ENCODE measurements around the gene SZT2.

The SZT2 gene

DNA sequence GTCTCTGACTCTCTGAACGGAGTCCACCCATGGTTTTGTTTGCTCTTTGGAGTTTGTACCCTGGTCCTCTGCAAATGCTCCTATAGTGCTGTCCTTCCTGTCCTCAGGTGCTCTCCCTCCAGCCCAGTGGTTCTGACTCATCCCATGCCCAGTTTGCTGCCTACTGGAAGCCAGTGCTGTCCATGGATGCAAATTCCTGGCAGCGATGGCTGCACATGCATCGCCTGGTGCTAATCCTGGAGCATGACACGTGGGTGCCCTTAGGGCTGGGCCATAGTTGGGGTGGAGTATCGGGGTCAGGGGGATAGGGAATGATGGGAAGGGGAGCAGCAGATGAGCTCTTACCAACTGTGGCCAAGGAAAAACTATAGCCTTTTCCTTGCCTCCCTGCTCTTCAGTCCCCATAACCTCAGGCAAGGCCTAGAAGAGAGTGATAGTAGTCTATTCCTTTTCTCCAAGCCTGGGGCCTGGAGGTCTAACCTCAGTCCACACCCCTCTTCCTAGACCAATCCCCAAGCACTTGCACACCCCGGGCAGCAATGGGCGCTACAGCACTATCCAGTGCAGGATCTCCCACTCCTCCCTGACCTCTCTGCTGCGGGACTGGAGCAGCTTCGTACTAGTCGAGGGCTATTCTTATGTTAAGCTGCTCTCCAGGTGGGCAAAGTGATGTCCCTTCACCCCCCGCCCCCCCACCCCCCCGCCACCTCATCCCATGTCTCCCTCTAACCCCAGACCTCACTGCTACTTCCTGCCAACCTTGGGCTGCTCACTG is 32.5 kb downstream of the SZT2 start:
- H2AFZ ChIP-seq (ENCODE audit: low read depth, low read length, severe bottlenecking) = no peak overlapping the region
- no peaks in the 10 kb centered on the region for H3K27me3 ChIP-seq (ENCODE audit: low read length)
- H3K4me2 ChIP-seq (ENCODE audit: low read depth, low read length, poor library complexity, severe bottlenecking) = no peak overlapping the region
- H3K27ac ChIP-seq (ENCODE audit: low read depth, low read length) = no peak overlapping the region
- H3K36me3 ChIP-seq (ENCODE audit: low read length) = no peaks in the 10 kb centered on the region
- no peak overlapping the region for H3K4me3 ChIP-seq (ENCODE audit: insufficient read depth, low read length, poor library complexity, severe bottlenecking)
- no peaks in the 10 kb centered on the region for H3K9me2 ChIP-seq (replicated peaks; ENCODE audit: insufficient read depth, low read length)
- TF ChIP-seq, protein P1, sequence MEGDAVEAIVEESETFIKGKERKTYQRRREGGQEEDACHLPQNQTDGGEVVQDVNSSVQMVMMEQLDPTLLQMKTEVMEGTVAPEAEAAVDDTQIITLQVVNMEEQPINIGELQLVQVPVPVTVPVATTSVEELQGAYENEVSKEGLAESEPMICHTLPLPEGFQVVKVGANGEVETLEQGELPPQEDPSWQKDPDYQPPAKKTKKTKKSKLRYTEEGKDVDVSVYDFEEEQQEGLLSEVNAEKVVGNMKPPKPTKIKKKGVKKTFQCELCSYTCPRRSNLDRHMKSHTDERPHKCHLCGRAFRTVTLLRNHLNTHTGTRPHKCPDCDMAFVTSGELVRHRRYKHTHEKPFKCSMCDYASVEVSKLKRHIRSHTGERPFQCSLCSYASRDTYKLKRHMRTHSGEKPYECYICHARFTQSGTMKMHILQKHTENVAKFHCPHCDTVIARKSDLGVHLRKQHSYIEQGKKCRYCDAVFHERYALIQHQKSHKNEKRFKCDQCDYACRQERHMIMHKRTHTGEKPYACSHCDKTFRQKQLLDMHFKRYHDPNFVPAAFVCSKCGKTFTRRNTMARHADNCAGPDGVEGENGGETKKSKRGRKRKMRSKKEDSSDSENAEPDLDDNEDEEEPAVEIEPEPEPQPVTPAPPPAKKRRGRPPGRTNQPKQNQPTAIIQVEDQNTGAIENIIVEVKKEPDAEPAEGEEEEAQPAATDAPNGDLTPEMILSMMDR (IDR thresholded peaks at IDR 0.05; ENCODE audit: insufficient read depth, low read length, poor library complexity, severe bottlenecking) = no peak
- no peak for TF ChIP-seq EZH2phosphoT487 (conservative IDR thresholded peaks at IDR 0.05; ENCODE audit: low read length)
- H3K9me3 ChIP-seq (ENCODE audit: insufficient read depth, low read length) = no peaks in the 10 kb centered on the region
- no peaks in the 10 kb centered on the region for H3F3A ChIP-seq (ENCODE audit: insufficient read depth)
- no peaks in the 10 kb centered on the region for H4K20me1 ChIP-seq (ENCODE audit: low read depth, low read length)
- H3K79me2 ChIP-seq (ENCODE audit: insufficient read depth, low read length) = no peaks in the 10 kb centered on the region
- H3K9ac ChIP-seq (ENCODE audit: low read length) = no peak overlapping the region

DNA sequence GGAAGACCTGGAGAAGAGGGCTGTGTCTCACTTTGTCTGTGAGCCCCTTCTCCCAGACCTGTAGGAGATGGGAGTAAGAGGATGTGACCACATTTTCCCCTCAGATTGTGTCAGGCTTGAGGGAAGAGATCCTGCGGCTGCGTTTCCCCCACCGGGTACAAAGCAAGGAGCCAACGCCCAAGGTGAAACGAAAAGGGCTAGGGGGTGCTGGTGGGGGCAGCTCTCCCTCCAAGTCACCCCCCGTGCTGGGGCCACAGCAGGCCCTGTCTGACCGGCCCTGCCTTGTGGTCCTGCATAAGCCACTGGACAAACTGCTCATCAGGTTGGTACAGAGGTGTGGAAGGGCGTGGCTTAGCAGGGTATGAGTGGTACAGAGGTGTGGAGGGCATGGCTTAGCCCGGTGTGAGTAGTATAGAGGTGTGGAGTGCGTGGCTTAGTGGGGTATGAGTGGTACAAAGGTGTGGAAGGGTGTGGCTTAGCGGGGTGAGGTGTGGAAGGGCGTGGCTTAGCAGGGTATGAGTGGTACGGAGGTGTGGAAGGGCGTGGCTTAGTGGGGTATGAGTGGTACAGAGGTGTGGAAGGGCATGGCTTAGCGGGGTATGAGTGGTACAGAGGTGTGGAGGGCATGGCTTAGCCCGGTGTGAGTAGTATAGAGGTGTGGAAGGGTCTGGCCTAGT is 33.4 kb downstream of the SZT2 start:
- Histone ChIP-seq H3K36me3 (ENCODE audit: low read length) (no peaks in the 10 kb centered on the region), H3F3A (ENCODE audit: insufficient read depth) (no peaks in the 10 kb centered on the region), H3K4me3 (ENCODE audit: insufficient read depth, low read length, poor library complexity, severe bottlenecking) (no peak overlapping the region), H3K4me2 (ENCODE audit: low read depth, low read length, poor library complexity, severe bottlenecking) (no peak overlapping the region), H3K9me2 (replicated peaks; ENCODE audit: insufficient read depth, low read length) (no peaks in the 10 kb centered on the region), H3K9me3 (ENCODE audit: insufficient read depth, low read length) (no peaks in the 10 kb centered on the region), H3K79me2 (ENCODE audit: insufficient read depth, low read length) (no peaks in the 10 kb centered on the region), H4K20me1 (ENCODE audit: low read depth, low read length) (no peaks in the 10 kb centered on the region), H3K27me3 (ENCODE audit: low read length) (no peaks in the 10 kb centered on the region), H2AFZ (ENCODE audit: low read depth, low read length, severe bottlenecking) (no peak overlapping the region), H3K9ac (ENCODE audit: low read length) (no peak overlapping the region), H3K27ac (ENCODE audit: low read depth, low read length) (no peak overlapping the region)
- TF ChIP-seq, protein P1 (IDR thresholded peaks at IDR 0.05; ENCODE audit: insufficient read depth, low read length, poor library complexity, severe bottlenecking) = no peak
- TF ChIP-seq EZH2phosphoT487 (conservative IDR thresholded peaks at IDR 0.05; ENCODE audit: low read length) = no peak

DNA sequence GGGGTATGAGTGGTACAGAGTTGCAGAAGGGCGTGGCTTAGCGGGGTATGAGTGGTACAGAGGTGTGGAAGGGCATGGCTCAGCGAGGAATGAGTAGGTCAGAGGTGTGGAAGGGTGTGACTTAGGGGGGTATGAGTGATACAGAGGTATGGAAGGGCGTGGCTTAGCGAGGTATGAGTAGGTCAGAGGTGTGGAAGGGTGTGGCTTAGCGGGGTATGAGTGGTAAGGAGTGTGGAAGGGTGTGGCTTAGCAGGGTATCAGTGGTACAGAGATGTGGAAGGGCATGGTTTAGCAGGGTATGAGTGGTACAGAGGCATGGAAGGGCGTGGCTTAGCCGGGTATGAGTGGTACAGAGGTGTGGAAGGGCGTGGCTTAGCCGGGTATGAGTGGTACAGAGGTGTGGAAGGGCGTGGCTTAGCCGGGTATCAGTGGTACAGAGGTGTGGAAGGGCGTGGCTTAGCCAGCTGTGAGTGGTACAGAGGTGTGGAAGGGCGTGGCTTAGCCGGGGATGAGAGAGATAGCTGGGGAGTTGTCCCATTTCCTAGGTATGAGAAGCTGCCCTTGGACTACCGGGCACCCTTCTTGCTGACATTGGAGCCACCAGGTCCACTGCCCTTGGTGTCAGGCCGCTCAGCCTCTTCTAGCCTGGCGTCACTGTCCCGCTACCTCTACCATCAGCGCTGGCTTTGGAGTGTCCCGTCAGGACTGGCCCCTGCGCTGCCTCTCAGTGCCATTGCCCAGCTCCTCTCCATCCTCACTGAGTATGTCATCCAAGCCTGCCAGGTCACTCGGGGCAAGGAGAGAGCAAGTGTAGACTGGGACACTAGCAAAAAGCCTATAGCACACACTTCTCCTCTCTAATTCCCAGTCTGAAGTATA is 34.2 kb downstream of the SZT2 start:
- Histone ChIP-seq H3K9me2 (replicated peaks; ENCODE audit: insufficient read depth, low read length) (no peaks in the 10 kb centered on the region), H3K36me3 (ENCODE audit: low read length) (no peaks in the 10 kb centered on the region), H3K79me2 (ENCODE audit: insufficient read depth, low read length) (no peaks in the 10 kb centered on the region), H3F3A (ENCODE audit: insufficient read depth) (no peaks in the 10 kb centered on the region), H3K9ac (ENCODE audit: low read length) (no peak overlapping the region), H3K27ac (ENCODE audit: low read depth, low read length) (no peak overlapping the region), H3K9me3 (ENCODE audit: insufficient read depth, low read length) (no peaks in the 10 kb centered on the region), H4K20me1 (ENCODE audit: low read depth, low read length) (no peaks in the 10 kb centered on the region), H3K27me3 (ENCODE audit: low read length) (no peaks in the 10 kb centered on the region), H3K4me2 (ENCODE audit: low read depth, low read length, poor library complexity, severe bottlenecking) (no peak overlapping the region), H2AFZ (ENCODE audit: low read depth, low read length, severe bottlenecking) (no peak overlapping the region), H3K4me3 (ENCODE audit: insufficient read depth, low read length, poor library complexity, severe bottlenecking) (no peak overlapping the region)
- TF ChIP-seq, protein P1 (IDR thresholded peaks at IDR 0.05; ENCODE audit: insufficient read depth, low read length, poor library complexity, severe bottlenecking) = no peak
- TF ChIP-seq EZH2phosphoT487 (conservative IDR thresholded peaks at IDR 0.05; ENCODE audit: low read length) = no peak

All from SU-DHL-6 (cell line).